GM04504 (cell line): Measurements from ENCODE around the gene SCART1.
"Not testable (repeated sequence)": the region's sequence is repeated elsewhere in the genome, so short reads cannot be mapped to it uniquely, and the experiment has no call there.

Experiments used
- DNase-seq: peaks from one replicate; pipeline ENCODE4 v3.0.0-alpha.2; 2012; ENCODE audit warnings: low read depth

SCART1 gene

DNA sequence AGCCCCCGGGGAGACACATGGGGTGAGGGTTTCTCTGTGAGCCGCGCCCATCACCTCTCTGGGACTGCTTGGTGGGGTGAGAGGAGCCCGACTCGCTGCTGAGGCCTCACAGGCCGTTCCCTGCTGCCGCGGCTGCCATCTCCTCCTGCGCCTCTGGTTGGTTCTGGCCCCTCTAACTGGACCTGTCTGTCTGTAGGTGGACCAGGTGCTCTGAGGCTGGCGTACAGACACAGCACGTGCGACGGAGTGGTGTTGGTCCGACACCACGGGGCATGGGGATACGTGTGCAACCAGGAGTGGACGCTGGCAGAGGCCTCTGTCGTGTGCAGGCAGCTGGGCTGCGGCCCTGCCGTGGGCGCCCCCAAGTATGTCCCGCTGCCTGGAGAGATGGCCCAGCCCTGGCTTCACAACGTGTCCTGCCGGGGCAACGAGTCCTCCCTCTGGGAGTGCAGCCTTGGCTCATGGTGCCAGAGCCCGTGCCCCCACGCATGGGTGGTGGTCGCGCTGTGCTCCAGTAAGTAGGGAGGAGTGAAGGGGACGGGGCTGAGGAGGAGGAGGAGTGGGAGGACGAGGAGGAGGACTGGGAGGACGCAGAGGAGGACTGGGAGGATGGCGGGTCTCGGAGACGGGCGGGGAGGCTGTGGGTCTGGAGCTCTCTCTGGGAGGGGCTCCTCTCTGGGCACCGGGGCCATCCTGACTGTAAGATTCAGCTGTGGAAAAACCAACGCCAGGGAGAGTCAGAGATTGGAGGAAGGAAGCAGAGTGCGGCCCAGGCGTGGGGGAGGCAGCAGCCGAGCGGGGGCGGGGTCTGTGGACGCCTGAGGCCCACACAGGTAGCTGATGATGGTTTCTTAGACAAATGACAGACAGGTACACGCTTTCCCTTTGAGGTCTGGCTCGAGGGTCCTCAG is 2.6 kb downstream of the SCART1 start:
- DNase-seq, result no peak

DNA sequence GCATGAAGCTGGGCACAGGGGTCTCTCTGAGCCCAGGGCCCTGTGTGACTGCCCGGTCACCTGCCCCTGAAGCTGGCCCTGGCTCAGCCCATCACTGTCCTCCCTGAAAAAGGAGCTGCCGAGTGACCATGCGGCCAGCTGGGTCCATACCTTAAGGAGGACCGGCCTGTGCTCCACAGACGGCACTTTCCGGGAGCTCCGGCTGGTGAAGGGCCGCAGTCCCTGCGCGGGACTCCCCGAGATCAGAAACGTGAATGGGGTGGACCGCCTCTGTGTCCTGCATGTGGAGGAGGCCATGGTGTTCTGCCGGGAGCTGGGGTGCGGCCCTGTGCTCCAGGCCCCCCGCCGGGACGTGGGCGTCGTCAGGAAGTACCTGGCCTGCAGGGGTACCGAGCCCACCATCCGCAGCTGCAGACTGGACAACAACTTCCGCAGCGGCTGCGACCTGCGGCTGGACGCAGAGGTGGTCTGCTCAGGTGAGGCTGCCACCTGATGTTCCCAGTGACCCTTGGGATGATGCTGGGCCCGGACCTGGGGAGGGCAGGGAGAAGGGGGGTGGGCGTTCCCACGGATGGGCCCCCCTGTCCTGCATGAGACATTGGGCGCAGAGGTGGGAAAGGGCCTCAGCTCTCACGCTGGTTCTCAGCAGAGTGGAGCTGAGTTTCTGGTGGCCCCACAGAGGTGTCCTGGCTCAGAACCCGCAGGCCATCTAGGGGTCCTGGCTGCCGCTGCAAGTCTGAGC is 3.5 kb downstream of the SCART1 start:
- DNase-seq, result no peak

DNA sequence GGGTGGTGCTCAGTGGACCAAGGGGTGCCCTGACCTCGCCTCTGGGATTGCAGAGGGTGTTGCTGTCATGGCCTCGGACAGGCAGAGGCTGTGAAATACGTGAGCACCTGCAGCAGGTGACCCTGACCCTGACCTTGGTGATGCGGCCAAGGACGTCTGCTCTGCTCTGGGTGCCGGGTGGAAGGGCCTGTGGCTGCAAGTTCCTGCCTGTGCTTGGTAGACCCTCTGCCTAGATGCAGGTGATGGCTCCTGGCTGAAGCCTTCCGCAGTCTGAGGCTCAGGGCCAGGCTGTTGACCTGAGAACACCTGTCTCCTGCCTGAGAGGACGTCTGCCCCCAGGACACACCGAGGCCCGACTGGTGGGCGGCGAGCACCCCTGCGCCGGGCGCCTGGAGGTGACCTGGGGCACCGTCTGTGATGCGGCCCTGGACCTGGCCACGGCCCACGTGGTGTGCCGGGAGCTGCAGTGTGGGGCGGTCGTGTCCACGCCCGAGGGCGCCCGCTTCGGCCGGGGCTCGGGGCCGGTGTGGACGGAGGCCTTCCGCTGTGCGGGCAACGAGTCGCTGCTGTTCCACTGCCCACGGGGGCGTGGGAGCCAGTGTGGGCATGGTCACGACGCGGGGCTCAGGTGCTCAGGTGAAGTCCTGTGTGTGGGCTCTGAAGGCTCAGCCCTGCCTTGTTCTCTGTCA is 4.4 kb downstream of the SCART1 start:
- DNase-seq, result no peak

DNA sequence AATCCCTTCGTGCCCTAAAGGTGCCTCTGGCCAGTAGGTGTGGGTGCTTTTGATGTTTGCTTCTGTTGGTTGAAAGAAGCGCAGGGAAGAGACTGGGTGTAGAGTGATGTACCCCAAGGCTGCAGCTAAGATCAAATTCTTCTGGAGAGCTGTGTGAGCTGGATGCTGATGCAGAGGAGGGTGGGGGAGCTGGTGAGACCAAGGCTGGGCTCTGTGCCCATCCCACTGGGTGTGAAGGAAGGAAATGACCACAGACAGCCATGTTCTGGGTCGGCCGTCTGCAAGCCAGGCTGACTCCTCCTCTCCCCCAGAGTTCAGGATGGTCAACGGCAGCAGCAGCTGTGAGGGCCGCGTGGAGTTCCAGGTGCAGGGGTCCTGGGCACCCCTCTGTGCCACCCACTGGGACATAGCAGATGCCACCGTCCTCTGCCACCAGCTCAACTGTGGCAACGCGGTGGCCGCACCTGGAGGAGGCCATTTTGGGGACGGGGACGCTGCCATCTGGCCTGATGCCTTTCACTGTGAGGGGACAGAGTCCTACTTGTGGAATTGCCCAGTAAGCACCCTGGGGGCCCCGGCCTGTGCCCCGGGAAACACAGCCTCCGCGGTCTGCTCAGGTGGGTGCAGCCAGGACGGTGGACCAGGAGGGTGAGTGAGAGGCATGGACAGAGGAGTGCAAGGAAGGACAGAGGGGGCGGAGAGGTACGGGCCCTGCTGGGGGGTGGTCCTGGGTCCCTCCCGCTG is 5.1 kb downstream of the SCART1 start:
- DNase-seq, result no peak

DNA sequence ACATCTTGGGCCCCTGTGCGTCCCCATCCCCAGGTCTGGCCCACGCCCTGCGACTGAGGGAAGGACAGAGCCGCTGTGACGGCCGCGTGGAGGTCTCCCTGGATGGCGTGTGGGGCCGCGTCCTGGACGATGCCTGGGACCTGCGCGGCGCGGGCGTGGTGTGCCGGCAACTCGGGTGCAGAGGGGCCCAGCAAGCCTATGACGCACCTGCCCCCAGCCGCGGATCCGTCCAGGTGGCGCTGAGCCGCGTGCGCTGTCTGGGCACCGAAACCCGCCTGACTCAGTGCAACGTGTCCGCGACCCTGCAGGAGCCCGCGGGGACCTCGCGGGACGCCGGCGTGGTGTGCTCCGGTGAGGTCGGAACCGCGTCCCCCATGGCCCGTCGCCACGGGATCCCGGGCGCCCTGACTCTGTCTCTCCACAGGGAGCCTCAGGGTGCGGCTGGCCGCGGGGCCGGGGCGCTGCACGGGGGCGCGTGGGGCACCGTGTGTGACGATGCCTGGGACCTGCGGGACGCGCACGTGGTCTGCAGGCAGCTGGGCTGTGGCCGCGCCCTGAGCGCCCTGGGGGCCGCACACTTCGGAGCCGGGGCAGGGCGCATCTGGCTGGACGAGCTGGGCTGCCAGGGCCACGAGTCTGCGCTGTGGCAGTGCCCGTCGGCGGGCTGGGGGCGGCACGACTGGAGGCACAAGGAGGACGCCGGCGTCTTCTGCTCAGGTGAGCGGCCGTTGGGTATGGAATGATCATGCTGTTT is 5.9 kb downstream of the SCART1 start:
- no peak for DNase-seq

DNA sequence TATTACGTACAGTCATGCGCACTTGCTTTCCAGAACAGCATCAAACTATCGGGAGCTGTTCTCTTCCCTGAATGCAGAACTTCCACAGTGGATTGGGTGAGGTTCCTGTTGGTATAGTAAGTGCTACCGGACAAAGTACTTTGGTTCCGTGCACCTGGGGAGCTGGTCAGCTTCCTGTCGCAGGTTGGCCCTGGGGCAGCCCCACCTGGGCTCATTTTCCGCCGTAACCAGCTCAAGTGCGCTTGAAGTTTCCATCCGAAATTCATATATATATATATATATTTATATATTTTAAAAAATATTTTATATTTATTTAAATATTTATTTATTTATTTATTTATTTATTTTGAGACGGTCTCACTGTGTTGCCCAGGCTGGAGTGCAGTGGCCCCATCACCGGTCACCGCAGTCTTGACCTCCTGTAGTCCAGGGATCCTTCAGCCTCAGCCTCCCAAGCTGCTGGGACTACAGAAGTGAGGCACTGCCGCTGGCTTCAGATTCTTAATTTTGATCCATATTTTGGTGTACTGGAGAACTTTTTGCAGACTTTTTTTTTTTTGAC is 6.5 kb downstream of the SCART1 start:
- no peak for DNase-seq

DNA sequence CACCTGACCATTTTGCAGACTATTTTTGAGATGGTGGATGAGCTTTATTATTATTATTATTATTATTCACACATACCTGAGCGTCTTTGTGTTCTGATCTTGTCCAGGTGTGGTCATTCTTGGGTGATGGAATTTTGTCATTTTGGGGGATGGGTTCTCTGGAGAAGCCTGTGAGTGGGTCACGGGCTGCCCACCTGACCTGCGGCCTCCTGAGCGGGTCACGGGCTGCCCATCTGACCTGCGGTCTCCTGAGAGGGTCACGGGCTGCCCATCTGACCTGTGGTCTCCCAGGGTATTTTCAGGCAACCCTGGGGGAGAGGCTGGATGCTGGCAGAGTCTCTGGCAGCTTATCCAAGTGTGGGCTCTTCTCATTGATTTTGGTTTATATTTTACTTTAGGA is 7.3 kb downstream of the SCART1 start:
- no peak for DNase-seq

DNA sequence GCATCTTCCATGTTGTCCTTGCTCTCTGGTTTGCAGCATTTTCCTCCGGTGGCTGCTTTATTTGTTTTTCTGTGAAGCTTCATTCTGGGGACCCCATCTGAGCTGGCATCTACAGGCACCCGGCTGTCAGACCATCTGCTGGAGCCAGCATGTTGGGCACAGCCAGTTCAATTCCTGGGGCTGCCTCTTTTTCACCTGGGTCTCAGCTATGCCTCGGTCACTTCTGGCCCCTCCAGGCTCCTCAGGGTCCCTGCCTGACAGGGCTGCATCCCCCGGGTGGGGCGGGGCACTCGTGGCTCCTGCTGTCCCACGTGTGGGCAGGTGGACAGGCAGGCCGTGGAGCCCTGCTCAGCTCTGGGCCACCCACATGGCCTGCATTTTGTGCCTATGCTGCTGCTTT is 8.1 kb downstream of the SCART1 start:
- no peak for DNase-seq

DNA sequence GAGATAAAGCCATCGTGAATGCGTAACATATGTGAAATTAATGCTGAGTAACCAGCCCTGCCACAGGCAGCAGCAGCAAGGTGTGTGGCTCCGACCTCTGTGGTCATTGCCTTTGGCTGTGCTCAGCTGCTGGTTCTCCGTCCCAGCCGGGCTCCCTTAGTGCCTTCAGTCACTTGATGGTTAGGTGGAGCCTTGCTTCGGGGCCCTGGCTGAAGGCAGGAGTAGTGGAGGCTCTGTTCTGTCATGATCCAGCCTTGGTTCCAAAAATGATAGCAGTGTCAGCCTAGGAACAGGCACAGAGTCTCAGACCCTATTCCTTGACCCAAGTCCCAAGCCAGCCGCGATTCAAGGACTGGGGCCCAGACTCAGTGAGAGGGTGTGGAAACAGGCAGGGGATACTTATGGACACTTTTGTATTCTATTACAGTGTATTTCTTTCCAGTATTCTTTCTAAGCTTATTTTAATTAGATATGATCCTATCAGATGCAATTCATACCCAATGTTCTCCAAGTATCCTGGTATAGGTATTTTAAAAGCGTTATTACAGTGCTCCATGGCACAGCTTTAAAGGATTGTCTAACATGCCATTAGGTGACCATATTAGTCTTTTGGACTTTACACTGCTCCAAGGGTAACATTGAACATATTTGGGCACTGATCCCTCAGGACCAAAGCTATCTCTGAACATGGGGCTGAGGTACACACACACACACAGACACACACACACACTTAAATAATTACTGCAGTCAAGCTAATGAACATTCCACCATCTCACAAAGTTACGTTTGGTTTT is 9.0 kb downstream of the SCART1 start:
- no peak for DNase-seq

DNA sequence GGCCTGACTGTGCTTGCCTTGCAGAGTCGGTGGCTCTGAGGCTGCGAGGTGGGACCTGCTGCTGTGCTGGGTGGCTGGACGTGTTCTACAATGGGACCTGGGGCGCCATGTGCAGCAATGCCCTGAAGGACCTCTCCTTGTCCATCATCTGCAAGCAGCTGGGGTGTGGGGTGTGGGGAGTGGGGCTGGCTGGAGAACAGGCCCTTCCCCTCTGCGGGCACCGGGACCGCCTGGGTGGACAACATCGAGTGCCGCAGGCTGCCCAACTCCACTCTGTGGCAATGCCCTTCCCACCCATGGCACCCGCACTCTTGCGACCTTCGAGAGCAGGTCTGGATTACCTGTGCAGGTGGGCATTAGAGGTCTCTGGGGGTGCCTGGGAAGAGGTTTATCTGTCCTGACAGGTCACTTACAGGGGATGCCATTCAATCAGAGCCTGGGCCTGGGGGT is 10.9 kb downstream of the SCART1 start:
- DNase-seq, result no peak

DNA sequence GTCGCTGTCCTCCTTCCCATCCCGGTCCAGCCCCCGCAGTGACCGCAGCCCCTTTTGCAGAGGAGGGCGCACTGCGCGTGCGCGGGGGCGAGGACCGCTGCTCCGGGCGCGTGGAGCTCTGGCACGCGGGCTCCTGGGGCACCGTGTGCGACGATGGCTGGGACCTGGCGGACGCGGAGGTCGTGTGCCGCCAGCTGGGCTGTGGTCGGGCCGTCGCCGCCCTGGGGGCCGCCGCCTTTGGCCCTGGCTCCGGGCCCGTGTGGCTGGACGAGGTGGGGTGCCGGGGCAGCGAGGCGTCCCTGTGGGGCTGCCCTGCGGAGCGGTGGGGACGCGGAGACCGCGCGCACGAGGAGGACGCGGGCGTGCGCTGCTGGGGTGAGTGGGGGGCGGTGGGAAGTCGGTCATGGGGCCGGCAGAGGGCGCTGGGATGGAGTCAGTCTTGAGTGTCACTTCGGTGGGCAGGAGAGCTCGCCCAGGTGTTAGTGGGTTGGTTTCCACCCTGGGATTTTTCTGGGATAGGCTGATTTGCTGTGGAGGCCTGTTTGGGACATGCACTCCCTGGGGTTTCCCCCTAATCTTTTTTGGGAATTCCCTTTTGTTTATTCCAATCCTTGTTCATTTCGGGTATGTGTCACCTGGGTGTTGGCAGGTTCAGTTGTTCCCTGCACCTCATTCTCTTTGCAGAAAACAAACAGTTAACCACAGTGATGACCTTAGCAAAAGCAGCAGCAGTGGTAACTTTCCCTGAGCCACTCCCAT is 11.6 kb downstream of the SCART1 start:
- DNase-seq, result no peak

DNA sequence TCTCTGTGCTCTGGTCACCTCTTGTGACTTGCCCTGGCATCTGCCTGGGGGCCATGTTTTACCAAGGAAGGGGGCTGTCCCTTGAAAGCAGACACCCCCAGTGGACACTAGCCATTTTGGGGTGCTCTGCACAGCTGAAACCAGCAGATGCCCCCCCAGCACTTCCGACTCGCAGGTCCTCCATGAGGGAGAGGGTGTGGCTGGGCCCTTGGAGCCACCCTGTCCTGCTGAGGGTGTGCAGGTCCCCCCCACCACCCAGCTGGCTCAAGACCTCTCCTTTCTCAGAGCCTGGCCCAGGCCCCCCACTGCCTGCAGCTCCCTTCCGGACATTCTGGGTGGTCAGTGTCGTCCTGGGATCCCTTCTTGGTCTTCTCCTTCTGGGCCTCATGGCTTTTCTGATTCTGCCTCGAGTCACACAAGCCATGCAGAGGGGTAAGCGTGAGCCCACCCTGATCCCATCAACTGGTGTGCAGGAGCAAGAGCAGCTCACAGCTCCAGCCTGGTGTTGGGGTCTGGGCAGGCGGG is 12.3 kb downstream of the SCART1 start:
- DNase-seq, result no peak

DNA sequence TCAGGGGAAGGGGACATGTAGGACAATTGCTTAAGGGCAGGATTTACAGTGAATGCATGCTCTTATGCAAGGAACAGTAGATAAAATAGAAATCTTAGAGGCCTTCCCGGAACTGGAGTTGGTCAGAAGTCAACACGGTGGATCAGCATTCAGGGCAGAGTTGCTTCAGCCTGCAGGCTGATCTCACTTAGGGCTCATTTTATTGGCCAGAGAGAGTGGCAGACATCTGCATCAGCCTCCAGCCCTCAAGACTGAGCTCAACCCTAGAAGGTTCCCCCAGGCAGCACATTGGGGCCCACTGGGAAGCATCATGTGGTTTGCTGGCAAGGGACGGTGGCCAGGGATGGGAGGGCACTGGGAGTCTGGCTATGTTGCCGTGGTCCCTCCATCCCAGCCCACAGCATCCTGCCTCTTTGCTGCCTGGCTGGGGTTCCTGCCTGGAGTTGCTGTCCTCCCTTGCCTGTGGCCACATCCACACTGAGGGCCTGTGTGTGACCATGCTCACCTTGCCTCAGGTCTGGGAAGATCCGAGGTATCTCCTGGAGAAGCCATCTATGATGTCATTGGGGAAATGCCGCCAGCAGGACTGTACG is 13.0 kb downstream of the SCART1 start:
- no peak for DNase-seq

DNA sequence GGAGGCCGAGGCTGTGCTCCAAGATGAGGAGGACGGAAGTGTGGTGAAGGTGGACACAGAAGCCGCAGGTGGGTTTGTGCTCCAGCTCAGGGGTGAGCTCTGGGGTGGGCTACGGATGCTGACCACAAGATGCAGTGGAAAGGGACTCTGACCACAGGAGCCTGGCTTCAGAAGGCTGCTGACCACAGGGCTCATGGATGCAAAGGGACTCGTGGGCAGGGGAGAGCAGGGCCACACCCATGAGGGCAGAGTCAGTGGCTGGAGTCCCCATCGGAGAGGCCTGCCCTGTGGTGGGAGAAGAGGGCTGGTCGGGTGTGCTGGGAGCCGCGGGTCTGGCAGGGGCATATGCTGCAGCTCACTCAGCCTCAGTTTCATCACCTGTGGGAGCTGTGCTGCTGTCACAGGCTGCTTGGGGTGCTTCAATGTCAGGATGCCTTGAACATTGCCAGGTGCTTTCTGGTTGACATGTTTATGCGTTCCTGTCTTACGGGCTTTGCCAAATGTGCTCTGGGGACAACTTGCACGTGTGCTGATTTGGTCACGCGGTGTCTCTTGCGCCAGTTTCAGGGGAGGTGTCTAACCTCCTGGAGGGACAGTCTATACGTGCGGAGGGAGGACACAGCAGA is 13.7 kb downstream of the SCART1 start:
- DNase-seq, result no peak

DNA sequence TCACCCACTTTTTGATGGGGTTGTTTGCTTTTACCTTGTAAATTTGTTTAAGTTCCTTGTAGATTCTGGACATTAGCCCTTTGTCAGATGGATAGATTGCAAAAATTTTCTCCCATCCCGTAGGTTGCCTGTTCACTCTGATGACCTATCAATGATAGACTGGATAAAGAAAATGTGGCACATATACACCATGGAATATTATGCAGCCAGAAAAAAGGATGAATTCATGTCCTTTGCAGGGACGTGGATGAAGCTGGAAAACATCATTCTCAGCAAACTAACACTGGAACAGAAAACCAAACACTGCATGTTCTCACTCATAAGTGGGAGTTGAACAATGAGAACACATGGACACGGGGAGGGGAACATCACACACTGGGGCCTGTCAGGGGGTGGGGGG is 15.5 kb downstream of the SCART1 start:
- not testable (repeated sequence) for DNase-seq

DNA sequence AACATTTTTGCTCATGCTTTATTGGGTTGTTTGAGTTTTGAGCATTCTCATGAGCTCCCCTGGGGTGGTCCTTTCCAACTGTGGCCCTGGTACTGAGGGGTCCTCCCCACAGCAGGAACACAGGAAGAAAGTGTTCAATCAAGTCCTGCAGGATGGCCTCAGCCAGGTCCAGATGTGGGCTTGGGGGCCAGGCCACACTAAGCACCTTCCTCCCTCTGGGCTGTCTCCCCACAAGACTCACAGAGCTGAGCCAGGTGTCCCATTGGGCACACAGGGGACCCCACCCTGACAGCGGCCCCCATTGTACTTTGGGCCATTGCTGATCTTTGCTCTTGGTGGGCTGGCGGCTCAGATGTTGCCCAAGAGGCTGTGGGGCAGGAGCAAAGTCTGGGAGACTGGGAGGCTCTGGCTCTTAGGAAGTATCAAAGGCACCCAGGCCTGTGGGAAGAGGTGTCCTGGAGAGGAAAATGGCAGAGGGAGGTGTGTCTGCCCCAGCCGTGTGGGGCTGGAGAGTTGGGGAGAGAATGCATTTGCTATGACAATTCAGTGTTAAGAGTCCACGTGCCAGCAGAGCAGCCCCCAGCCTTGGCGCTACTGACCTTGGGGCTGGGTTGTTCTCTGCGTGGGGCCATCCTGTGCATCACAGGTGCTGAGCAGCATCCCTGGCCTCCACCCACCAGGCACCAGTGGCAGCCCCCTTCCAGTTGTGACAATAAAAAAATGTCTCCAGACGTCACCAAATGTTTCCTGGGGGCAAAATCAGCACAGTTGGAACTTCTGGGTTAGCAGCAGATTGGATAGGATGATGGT is 17.8 kb downstream of the SCART1 start:
- DNase-seq, result no peak

DNA sequence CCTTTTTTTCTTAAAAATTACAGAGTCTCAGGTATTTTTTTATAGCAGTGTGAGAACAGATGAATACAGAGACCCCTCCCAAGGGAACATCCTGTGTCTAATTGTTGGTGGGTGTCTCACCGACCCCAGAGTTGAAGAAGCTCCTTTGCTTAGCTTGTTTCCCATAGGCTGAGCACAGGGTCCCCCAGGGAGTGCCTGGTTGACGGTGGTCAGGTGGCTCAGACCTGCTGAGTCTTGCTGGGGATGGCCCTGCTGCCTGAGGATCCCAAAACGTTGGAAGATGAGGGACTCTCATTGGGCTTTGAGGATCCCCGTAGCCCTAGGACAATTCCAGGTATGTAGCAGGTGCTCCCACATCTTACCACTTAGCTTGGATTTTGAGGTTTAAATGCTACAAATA is 19.5 kb downstream of the SCART1 start:
- no peak for DNase-seq
